KMS-11 (cell line): ENCODE measurements around the gene RAB40AL.

Experiments
- H2AFZ ChIP-seq: fragments of 200-600 bp; sonication (generic); 2 replicates; pipeline ENCODE4 v1.6.1; 2016; ENCODE audit warnings: antibody characterized with exemption, mixed run types, low read depth
- H3K27ac ChIP-seq: fragments of 200-600 bp; sonication (generic); 2 replicates; pipeline ENCODE4 v1.6.1; 2016; ENCODE audit warnings: mild to moderate bottlenecking, mixed run types
- H3K27me3 ChIP-seq: fragments of 200-600 bp; sonication (generic); 2 replicates; pipeline ENCODE4 v1.6.1; 2017; ENCODE audit warnings: mild to moderate bottlenecking, low read depth, mixed run types, moderate library complexity; ENCODE audit not compliant: insufficient read depth
- H3K36me3 ChIP-seq: fragments of 200-600 bp; sonication (generic); 2 replicates; pipeline ENCODE4 v1.6.1; 2017; ENCODE audit warnings: mild to moderate bottlenecking, mixed run types; ENCODE audit not compliant: insufficient read depth
- H3K4me1 ChIP-seq: fragments of 200-600 bp; sonication (generic); 2 replicates; pipeline ENCODE4 v1.6.1; 2016; ENCODE audit warnings: mild to moderate bottlenecking, low read depth, mixed run types; ENCODE audit not compliant: poor library complexity, severe bottlenecking
- H3K4me2 ChIP-seq: fragments of 200-600 bp; sonication (generic); 2 replicates; pipeline ENCODE4 v1.7.0; 2016; ENCODE audit warnings: mild to moderate bottlenecking, mixed run types
- H3K4me3 ChIP-seq: fragments of 200-600 bp; sonication (generic); IDR thresholded peaks from 2 replicates; pipeline ENCODE4 v1.6.1; 2017; ENCODE audit warnings: low read depth, low read length, mixed read lengths; ENCODE audit not compliant: insufficient read depth
- H3K79me2 ChIP-seq: fragments of 200-600 bp; sonication (generic); 2 replicates; pipeline ENCODE4 v1.6.1; 2016; ENCODE audit warnings: low read depth, mixed run types; ENCODE audit not compliant: insufficient read depth
- H3K9ac ChIP-seq: fragments of 200-600 bp; sonication (generic); 2 replicates; pipeline ENCODE4 v1.6.1; 2016; ENCODE audit warnings: mild to moderate bottlenecking, mixed run types
- H4K20me1 ChIP-seq: fragments of 200-600 bp; sonication (generic); 2 replicates; pipeline ENCODE4 v1.6.1; 2016; ENCODE audit warnings: mild to moderate bottlenecking, mixed run types; ENCODE audit not compliant: insufficient read depth
- CTCF ChIP-seq: fragments of 200-600 bp; sonication (generic); conservative IDR thresholded peaks from 2 replicates; pipeline ENCODE4 v1.6.1; 2017; ENCODE audit warnings: low read depth, mild to moderate bottlenecking, antibody characterized with exemption, low read length, moderate library complexity, mixed read lengths

The RAB40AL gene

GRCh38 chrX:102902355-102902754, 34.7 kb upstream of the RAB40AL start:
- H3K27ac ChIP-seq = no peak overlapping the region
- H3K79me2 ChIP-seq = no peaks in the 10 kb centered on the region
- H3K4me3 ChIP-seq = no peak overlapping the region
- TF ChIP-seq CTCF = no peak
- H3K4me2 ChIP-seq = no peak overlapping the region
- H3K27me3 ChIP-seq = no peaks in the 10 kb centered on the region
- H3K4me1 ChIP-seq = no peaks in the 10 kb centered on the region
- no peak overlapping the region for H2AFZ ChIP-seq
- H4K20me1 ChIP-seq = no peaks in the 10 kb centered on the region
- H3K9ac ChIP-seq = no peak overlapping the region
- no peaks in the 10 kb centered on the region for H3K36me3 ChIP-seq

GRCh38 chrX:102930990-102931756, 5.9 kb upstream of the RAB40AL start:
- Histone ChIP-seq H3K27ac (no peak overlapping the region), H3K79me2 (no peaks in the 10 kb centered on the region), H3K4me2 (no peak overlapping the region), H4K20me1 (no peaks in the 10 kb centered on the region), H2AFZ (no peak overlapping the region), H3K4me3 (no peak overlapping the region), H3K36me3 (no peaks in the 10 kb centered on the region), H3K4me1 (no peaks in the 10 kb centered on the region), H3K9ac (no peak overlapping the region), H3K27me3 (no peaks in the 10 kb centered on the region)
- TF ChIP-seq CTCF = no peak

GRCh38 chrX:102934624-102935023, 2.4 kb upstream of the RAB40AL start:
- no peaks in the 10 kb centered on the region for H3K4me1 ChIP-seq
- H3K27me3 ChIP-seq = no peaks in the 10 kb centered on the region
- no peak overlapping the region for H2AFZ ChIP-seq
- H3K36me3 ChIP-seq = no peaks in the 10 kb centered on the region
- no peak overlapping the region for H3K27ac ChIP-seq
- no peaks in the 10 kb centered on the region for H4K20me1 ChIP-seq
- TF ChIP-seq CTCF = peak; percentile 61; the same call in 1 of the 2 replicates
- H3K4me3 ChIP-seq = no peak overlapping the region
- no peak overlapping the region for H3K4me2 ChIP-seq
- H3K79me2 ChIP-seq = no peaks in the 10 kb centered on the region
- H3K9ac ChIP-seq = no peak overlapping the region

- Histone ChIP-seq H3K4me2 (peak overlapping the region; percentile 57), H3K4me1 (peaks cover 3% of the 10 kb centered on the region), H3K27ac (no peak overlapping the region), H4K20me1 (no peaks in the 10 kb centered on the region), H3K4me3 (no peak overlapping the region), H2AFZ (peak overlapping the region; percentile 59), H3K9ac (no peak overlapping the region), H3K27me3 (no peaks in the 10 kb centered on the region), H3K36me3 (no peaks in the 10 kb centered on the region), H3K79me2 (no peaks in the 10 kb centered on the region)
- peak; percentile 82 for TF ChIP-seq CTCF
Observed at GRCh38 chrX:102950908-102951866, 14.1 kb downstream of the RAB40AL start.
